ENCODE measurements around the gene DPH3. TPM values are rescaled to one million over a fixed set of nuclear protein-coding genes. Genes with fewer than 3 reads are reported as not detected.
"Not testable (repeated sequence)": the region's sequence is repeated elsewhere in the genome, so short reads cannot be mapped to it uniquely, and the experiment has no call there.

Gene DPH3
- polyA plus RNA-seq (2013, experiment 1 of 2): 44.4 TPM
- polyA plus RNA-seq (2013, experiment 2 of 2): 41.6 TPM

- 0% methylated on average over 51 to 56 of the region's 61 CpGs for WGBS, 2 experiments (ENCODE audit: insufficient coverage in 2 of 2)
- Histone ChIP-seq H3K36me3 (ENCODE audit: control insufficient read depth, insufficient read depth, low read length) (peaks cover 27% of the 10 kb centered on the region), H3K27ac (ENCODE audit: low read depth, low read length, severe bottlenecking) (peak within 1 kb of the TSS; percentile 91), H3K9me3 (ENCODE audit: control insufficient read depth, low read length) (no peaks in the 10 kb centered on the region), H3K4me1 (ENCODE audit: control insufficient read depth, insufficient read depth, low read length, poor library complexity, severe bottlenecking) (peaks cover 3% of the 10 kb centered on the region), H3K4me3 (ENCODE audit: extremely low read depth, insufficient read depth, low read length, poor library complexity, severe bottlenecking) (peak within 1 kb of the TSS; percentile 81)
Observed at GRCh38 chr3:16264708-16265454, at the start of gene DPH3, which contains the start of gene OXNAD1. TSS of gene DPH3 (minus strand) at chr3:16264943. CDS start at chr3:16264876, 67 bp downstream. TSS of gene OXNAD1 (plus strand) at chr3:16265212. CDS start at chr3:16270953, 5,741 bp downstream.

- 98 to 100% methylated on average over 2 to 5 of the region's 5 CpGs for WGBS, 2 experiments (ENCODE audit: insufficient coverage in 2 of 2)
- H3K4me1 ChIP-seq (ENCODE audit: control insufficient read depth, insufficient read depth, low read length, poor library complexity, severe bottlenecking): peaks cover 10% of the 10 kb centered on the region
Observed at GRCh38 chr3:16313886-16314645, 49.3 kb upstream of the DPH3 start.

GRCh38 chr3:16311960-16312451 lies 47.3 kb upstream of the DPH3 start:
- Histone ChIP-seq H3K4me3 (ENCODE audit: extremely low read depth, insufficient read depth, low read length, poor library complexity, severe bottlenecking) (no peak overlapping the region), H3K36me3 (ENCODE audit: control insufficient read depth, insufficient read depth, low read length) (peaks cover 49% of the 10 kb centered on the region), H3K4me1 (ENCODE audit: control insufficient read depth, insufficient read depth, low read length, poor library complexity, severe bottlenecking) (peaks cover 14% of the 10 kb centered on the region), H3K27ac (ENCODE audit: low read depth, low read length, severe bottlenecking) (no peak overlapping the region), H3K9me3 (ENCODE audit: control insufficient read depth, low read length) (no peaks in the 10 kb centered on the region)
- 94 to 95% methylated on average over 5 of the region's 6 CpGs for WGBS, 2 experiments (ENCODE audit: insufficient coverage in 2 of 2)

More at GRCh38 chr3:16313886-16314645, 49.3 kb upstream of the DPH3 start:
- H3K9me3 ChIP-seq (ENCODE audit: control insufficient read depth, low read length): no peaks in the 10 kb centered on the region
- no peak overlapping the region for H3K4me3 ChIP-seq (ENCODE audit: extremely low read depth, insufficient read depth, low read length, poor library complexity, severe bottlenecking)
- H3K36me3 ChIP-seq (ENCODE audit: control insufficient read depth, insufficient read depth, low read length): peaks cover 55% of the 10 kb centered on the region
- H3K27ac ChIP-seq (ENCODE audit: low read depth, low read length, severe bottlenecking): no peak overlapping the region

GRCh38 chr3:16310486-16310885 lies 45.7 kb upstream of the DPH3 start:
- H3K36me3 ChIP-seq (ENCODE audit: control insufficient read depth, insufficient read depth, low read length): peaks cover 37% of the 10 kb centered on the region
- H3K4me3 ChIP-seq (ENCODE audit: extremely low read depth, insufficient read depth, low read length, poor library complexity, severe bottlenecking); H3K27ac ChIP-seq (ENCODE audit: low read depth, low read length, severe bottlenecking); H3K9me3 ChIP-seq (ENCODE audit: control insufficient read depth, low read length): not testable (repeated sequence)
- peaks cover 14% of the 10 kb centered on the region for H3K4me1 ChIP-seq (ENCODE audit: control insufficient read depth, insufficient read depth, low read length, poor library complexity, severe bottlenecking)
- 89% methylated on average over 5 to 7 of the region's 7 CpGs for WGBS, 2 experiments (ENCODE audit: insufficient coverage in 2 of 2)

- Histone ChIP-seq H3K4me3 (ENCODE audit: extremely low read depth, insufficient read depth, low read length, poor library complexity, severe bottlenecking) (no peak overlapping the region), H3K4me1 (ENCODE audit: control insufficient read depth, insufficient read depth, low read length, poor library complexity, severe bottlenecking) (peaks cover 14% of the 10 kb centered on the region), H3K9me3 (ENCODE audit: control insufficient read depth, low read length) (no peaks in the 10 kb centered on the region), H3K36me3 (ENCODE audit: control insufficient read depth, insufficient read depth, low read length) (peaks cover 36% of the 10 kb centered on the region), H3K27ac (ENCODE audit: low read depth, low read length, severe bottlenecking) (peak overlapping the region; percentile 30)
- no CpG with 5 or more reads among the region's 2 CpGs for WGBS, 2 experiments (ENCODE audit: insufficient coverage in 2 of 2)
Observed at GRCh38 chr3:16309558-16309957, 44.8 kb upstream of the DPH3 start.

GRCh38 chr3:16308727-16309126 lies 44.0 kb upstream of the DPH3 start:
- Histone ChIP-seq H3K4me1 (ENCODE audit: control insufficient read depth, insufficient read depth, low read length, poor library complexity, severe bottlenecking) (peaks cover 14% of the 10 kb centered on the region), H3K9me3 (ENCODE audit: control insufficient read depth, low read length) (no peaks in the 10 kb centered on the region), H3K36me3 (ENCODE audit: control insufficient read depth, insufficient read depth, low read length) (peaks cover 35% of the 10 kb centered on the region), H3K27ac (ENCODE audit: low read depth, low read length, severe bottlenecking) (no peak overlapping the region), H3K4me3 (ENCODE audit: extremely low read depth, insufficient read depth, low read length, poor library complexity, severe bottlenecking) (no peak overlapping the region)
- no CpG with 5 or more reads among the region's 1 CpG for WGBS, 2 experiments (ENCODE audit: insufficient coverage in 2 of 2)

GRCh38 chr3:16307832-16308531 lies 43.2 kb upstream of the DPH3 start:
- H3K4me3 ChIP-seq (ENCODE audit: extremely low read depth, insufficient read depth, low read length, poor library complexity, severe bottlenecking): no peak overlapping the region
- H3K9me3 ChIP-seq (ENCODE audit: control insufficient read depth, low read length): no peaks in the 10 kb centered on the region
- H3K27ac ChIP-seq (ENCODE audit: low read depth, low read length, severe bottlenecking): no peak overlapping the region
- 83 to 94% methylated on average over 4 of the region's 5 CpGs for WGBS, 2 experiments (ENCODE audit: insufficient coverage in 2 of 2)
- peaks cover 14% of the 10 kb centered on the region for H3K4me1 ChIP-seq (ENCODE audit: control insufficient read depth, insufficient read depth, low read length, poor library complexity, severe bottlenecking)
- peaks cover 31% of the 10 kb centered on the region for H3K36me3 ChIP-seq (ENCODE audit: control insufficient read depth, insufficient read depth, low read length)

- Histone ChIP-seq H3K27ac (ENCODE audit: low read depth, low read length, severe bottlenecking) (no peak overlapping the region), H3K9me3 (ENCODE audit: control insufficient read depth, low read length) (no peaks in the 10 kb centered on the region), H3K4me3 (ENCODE audit: extremely low read depth, insufficient read depth, low read length, poor library complexity, severe bottlenecking) (no peak overlapping the region), H3K36me3 (ENCODE audit: control insufficient read depth, insufficient read depth, low read length) (peaks cover 46% of the 10 kb centered on the region), H3K4me1 (ENCODE audit: control insufficient read depth, insufficient read depth, low read length, poor library complexity, severe bottlenecking) (peaks cover 10% of the 10 kb centered on the region)
- 90 to 100% methylated on average over 5 to 7 of the region's 7 CpGs for WGBS, 2 experiments (ENCODE audit: insufficient coverage in 2 of 2)
Observed at GRCh38 chr3:16305111-16305541, 40.4 kb upstream of the DPH3 start.

- H3K4me3 ChIP-seq (ENCODE audit: extremely low read depth, insufficient read depth, low read length, poor library complexity, severe bottlenecking): no peak overlapping the region
- H3K9me3 ChIP-seq (ENCODE audit: control insufficient read depth, low read length): no peaks in the 10 kb centered on the region
- no peak overlapping the region for H3K27ac ChIP-seq (ENCODE audit: low read depth, low read length, severe bottlenecking)
- 100% methylated on average over 1 to 2 of the region's 2 CpGs for whole genome bisulfite sequencing, 2 experiments (ENCODE audit: insufficient coverage in 2 of 2)
- peaks cover 4% of the 10 kb centered on the region for H3K4me1 ChIP-seq (ENCODE audit: control insufficient read depth, insufficient read depth, low read length, poor library complexity, severe bottlenecking)
- peaks cover 51% of the 10 kb centered on the region for H3K36me3 ChIP-seq (ENCODE audit: control insufficient read depth, insufficient read depth, low read length)
Observed at GRCh38 chr3:16304061-16305010, 39.6 kb upstream of the DPH3 start.
